GM19372 (cell line): ENCODE data around the gene MYLK.

ENCODE experiments used
- ATAC-seq: cut with Tn5 transposase; IDR thresholded peaks from one replicate; pipeline ENCODE4 v1.9.1; 2021; ENCODE audit warnings: mild to moderate bottlenecking, low read depth, moderate library complexity; ENCODE audit not compliant: unreplicated experiment

MYLK gene

GRCh38 chr3:123877466-123877865 lies 6.7 kb downstream of the MYLK start:
- no peak for ATAC-seq

GRCh38 chr3:123876858-123877257 lies 7.3 kb downstream of the MYLK start:
- ATAC-seq: no peak

GRCh38 chr3:123872621-123873020 lies 11.5 kb downstream of the MYLK start:
- no peak for ATAC-seq

GRCh38 chr3:123871946-123872345 lies 12.2 kb downstream of the MYLK start:
- no peak for ATAC-seq

GRCh38 chr3:123870033-123870432 lies 14.1 kb downstream of the MYLK start:
- ATAC-seq: no peak

- ATAC-seq: no peak
Measured at GRCh38 chr3:123869165-123869564, 15.0 kb downstream of the MYLK start.

- no peak for ATAC-seq
Measured at GRCh38 chr3:123864706-123865105, 19.4 kb downstream of the MYLK start.

GRCh38 chr3:123862152-123862551 lies 22.0 kb downstream of the MYLK start:
- no peak for ATAC-seq

GRCh38 chr3:123861081-123861836 lies 22.9 kb downstream of the MYLK start:
- no peak for ATAC-seq

GRCh38 chr3:123859177-123859576 lies 25.0 kb downstream of the MYLK start:
- ATAC-seq: no peak

GRCh38 chr3:123854905-123855304 lies 29.2 kb downstream of the MYLK start:
- ATAC-seq: no peak

- no peak for ATAC-seq
Measured at GRCh38 chr3:123853686-123854372, 30.3 kb downstream of the MYLK start.

- no peak for ATAC-seq
Measured at GRCh38 chr3:123847209-123847608, 36.9 kb downstream of the MYLK start.

GRCh38 chr3:123843668-123844067 lies 40.5 kb downstream of the MYLK start:
- ATAC-seq: no peak

- ATAC-seq: no peak
Measured at GRCh38 chr3:123842711-123843110, 41.4 kb downstream of the MYLK start.

- no peak for ATAC-seq
Measured at GRCh38 chr3:123841476-123842238, 42.5 kb downstream of the MYLK start.

- ATAC-seq: no peak
Measured at GRCh38 chr3:123840961-123841360, 43.2 kb downstream of the MYLK start.

- ATAC-seq: no peak
Measured at GRCh38 chr3:123837858-123838257, 46.3 kb downstream of the MYLK start.

GRCh38 chr3:123834631-123835030 lies 49.5 kb downstream of the MYLK start:
- ATAC-seq: no peak

GRCh38 chr3:123833398-123833785 lies 50.7 kb downstream of the MYLK start:
- ATAC-seq: no peak

GRCh38 chr3:123832692-123833397 lies 51.3 kb downstream of the MYLK start:
- no peak for ATAC-seq
